KOPT-K1 (cell line): ENCODE measurements around the gene NR4A3.

ENCODE experiments used
- H3K27ac ChIP-seq: fragments of 200-600 bp; sonication (generic); 2 replicates; pipeline ENCODE4 v1.5.1; 2016; ENCODE audit warnings: antibody characterized with exemption, mild to moderate bottlenecking, low read depth, low read length; ENCODE audit not compliant: poor library complexity, severe bottlenecking
- H3K36me3 ChIP-seq: fragments of 200-600 bp; sonication (generic); 2 replicates; pipeline ENCODE4 v1.5.1; 2017; ENCODE audit warnings: antibody characterized with exemption, mild to moderate bottlenecking, low read length, moderate library complexity; ENCODE audit not compliant: insufficient read depth
- H3K9me3 ChIP-seq: fragments of 200-600 bp; sonication (generic); 2 replicates; pipeline ENCODE4 v1.5.1; 2017; ENCODE audit warnings: antibody characterized with exemption, low read length, mild to moderate bottlenecking; ENCODE audit not compliant: insufficient read depth, poor library complexity, severe bottlenecking

NR4A3 gene

GRCh38 chr9:99822806-99823591 lies 1.3 kb downstream of the NR4A3 start:
- H3K36me3 ChIP-seq, result no peaks in the 10 kb centered on the region
- H3K9me3 ChIP-seq, result no peaks in the 10 kb centered on the region
- no peak overlapping the region for H3K27ac ChIP-seq

DNA sequence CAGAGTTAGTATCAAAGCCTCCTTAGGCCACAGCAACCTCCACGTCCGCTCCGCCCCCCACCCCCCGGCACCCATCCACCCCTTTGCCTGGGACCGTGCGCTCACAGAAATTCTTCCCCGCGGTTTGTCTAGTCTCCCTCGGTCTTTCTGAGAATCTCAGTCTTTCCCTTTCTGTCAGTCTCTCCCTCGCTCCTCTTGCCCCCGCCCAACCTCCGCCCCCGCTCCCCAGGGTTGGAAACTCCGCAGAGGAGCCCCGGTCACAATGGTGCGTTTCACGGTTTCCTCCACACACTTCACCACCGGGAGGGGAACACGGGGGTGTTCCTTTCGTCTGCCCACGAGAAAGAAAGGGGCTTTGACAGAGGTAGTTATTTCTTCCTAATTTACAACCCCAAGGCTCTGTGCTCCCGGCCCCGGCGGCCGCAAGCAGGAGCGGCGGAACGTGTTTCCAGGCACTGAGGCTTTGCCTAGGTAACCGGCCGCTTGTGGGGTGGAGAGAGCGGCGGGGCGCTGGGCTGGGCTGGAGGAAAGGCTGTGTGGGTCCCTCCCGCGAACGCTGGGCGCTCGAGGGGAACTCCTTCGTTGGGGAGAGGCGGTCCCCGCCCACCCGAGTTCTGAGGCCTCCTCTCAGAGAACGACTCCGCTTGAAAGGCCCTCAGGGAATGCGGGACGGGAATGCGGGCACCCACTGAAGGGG lies 2.1 kb downstream of the NR4A3 start:
- Histone ChIP-seq H3K36me3 (no peaks in the 10 kb centered on the region), H3K27ac (no peak overlapping the region), H3K9me3 (no peaks in the 10 kb centered on the region)

GRCh38 chr9:99824378-99825171 lies 2.9 kb downstream of the NR4A3 start:
- H3K27ac ChIP-seq, result no peak overlapping the region
- no peaks in the 10 kb centered on the region for H3K9me3 ChIP-seq
- H3K36me3 ChIP-seq, result no peaks in the 10 kb centered on the region

- Histone ChIP-seq H3K9me3 (no peaks in the 10 kb centered on the region), H3K27ac (no peak overlapping the region), H3K36me3 (no peaks in the 10 kb centered on the region)
Observed at GRCh38 chr9:99825172-99826046, 3.7 kb downstream of the NR4A3 start.

DNA sequence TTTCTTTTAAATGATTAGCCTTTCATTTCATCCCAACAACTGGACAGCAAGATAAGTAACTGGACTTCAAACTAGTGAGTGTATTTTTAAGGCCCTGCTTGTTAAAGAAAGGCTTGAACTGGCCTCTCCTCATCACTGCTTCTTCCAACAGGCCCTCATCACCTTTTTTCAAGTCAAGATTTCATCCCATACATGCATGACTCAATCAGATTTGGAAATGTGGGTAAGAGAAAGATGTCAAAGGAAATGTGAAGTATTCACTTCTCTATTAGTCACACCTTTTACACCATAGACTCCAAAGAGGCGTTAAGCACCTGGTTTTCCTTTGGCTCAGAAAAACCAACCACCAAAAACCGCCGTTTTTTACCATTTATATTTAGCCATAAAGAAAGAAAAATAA lies 4.9 kb downstream of the NR4A3 start:
- H3K9me3 ChIP-seq, result no peaks in the 10 kb centered on the region
- H3K36me3 ChIP-seq, result no peaks in the 10 kb centered on the region
- no peak overlapping the region for H3K27ac ChIP-seq

DNA sequence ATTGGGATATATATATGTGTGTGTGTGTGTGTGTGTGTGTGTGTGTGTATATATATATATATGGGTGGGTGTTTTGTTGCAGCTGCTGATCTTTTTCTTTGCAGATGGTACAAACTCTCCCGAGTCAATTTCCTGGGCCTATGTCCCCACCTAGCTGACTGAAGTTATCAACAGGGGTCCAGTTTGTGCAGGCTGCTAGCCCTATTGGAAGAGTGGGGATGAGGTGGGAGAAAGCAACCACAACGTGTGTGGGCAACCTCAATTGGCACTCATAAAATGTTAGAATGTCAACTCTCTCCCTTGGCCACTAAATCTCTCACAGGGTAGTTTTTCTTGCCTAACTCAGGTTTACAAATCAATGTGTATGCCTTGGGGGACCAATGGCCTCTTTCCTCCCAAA lies 5.6 kb downstream of the NR4A3 start:
- no peak overlapping the region for H3K27ac ChIP-seq
- H3K36me3 ChIP-seq, result no peaks in the 10 kb centered on the region
- no peaks in the 10 kb centered on the region for H3K9me3 ChIP-seq

DNA sequence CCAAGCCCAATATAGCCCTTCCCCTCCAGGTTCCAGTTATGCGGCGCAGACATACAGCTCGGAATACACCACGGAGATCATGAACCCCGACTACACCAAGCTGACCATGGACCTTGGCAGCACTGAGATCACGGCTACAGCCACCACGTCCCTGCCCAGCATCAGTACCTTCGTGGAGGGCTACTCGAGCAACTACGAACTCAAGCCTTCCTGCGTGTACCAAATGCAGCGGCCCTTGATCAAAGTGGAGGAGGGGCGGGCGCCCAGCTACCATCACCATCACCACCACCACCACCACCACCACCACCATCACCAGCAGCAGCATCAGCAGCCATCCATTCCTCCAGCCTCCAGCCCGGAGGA lies 6.3 kb downstream of the NR4A3 start:
- Histone ChIP-seq H3K36me3 (no peaks in the 10 kb centered on the region), H3K9me3 (no peaks in the 10 kb centered on the region), H3K27ac (no peak overlapping the region)

- no peaks in the 10 kb centered on the region for H3K36me3 ChIP-seq
- no peak overlapping the region for H3K27ac ChIP-seq
- H3K9me3 ChIP-seq, result no peaks in the 10 kb centered on the region
Observed at GRCh38 chr9:99828417-99829176, 6.9 kb downstream of the NR4A3 start.

GRCh38 chr9:99831857-99832557 lies 10.3 kb downstream of the NR4A3 start:
- H3K27ac ChIP-seq, result no peak overlapping the region
- no peaks in the 10 kb centered on the region for H3K36me3 ChIP-seq
- H3K9me3 ChIP-seq, result no peaks in the 10 kb centered on the region

GRCh38 chr9:99832558-99832864 lies 10.8 kb downstream of the NR4A3 start:
- Histone ChIP-seq H3K36me3 (no peaks in the 10 kb centered on the region), H3K9me3 (no peaks in the 10 kb centered on the region), H3K27ac (no peak overlapping the region)

GRCh38 chr9:99833735-99834134 lies 12.1 kb downstream of the NR4A3 start:
- no peak overlapping the region for H3K27ac ChIP-seq
- H3K9me3 ChIP-seq, result no peaks in the 10 kb centered on the region
- no peaks in the 10 kb centered on the region for H3K36me3 ChIP-seq

- Histone ChIP-seq H3K27ac (no peak overlapping the region), H3K36me3 (no peaks in the 10 kb centered on the region), H3K9me3 (no peaks in the 10 kb centered on the region)
Observed at GRCh38 chr9:99834474-99834873, 12.8 kb downstream of the NR4A3 start.

- Histone ChIP-seq H3K27ac (no peak overlapping the region), H3K9me3 (no peaks in the 10 kb centered on the region), H3K36me3 (no peaks in the 10 kb centered on the region)
Observed at GRCh38 chr9:99835142-99835541, 13.5 kb downstream of the NR4A3 start.

GRCh38 chr9:99835581-99835980 lies 13.9 kb downstream of the NR4A3 start:
- no peaks in the 10 kb centered on the region for H3K9me3 ChIP-seq
- H3K27ac ChIP-seq, result no peak overlapping the region
- H3K36me3 ChIP-seq, result no peaks in the 10 kb centered on the region
